Loucy (cell line): ENCODE data around the gene KLHL12.

Source experiments
- CTCF ChIP-seq: fragments of 200-600 bp; sonication (generic); conservative IDR thresholded peaks from 2 replicates; pipeline ENCODE4 v1.5.1; 2014; ENCODE audit warnings: mild to moderate bottlenecking, antibody characterized with exemption, low read length
- EZH2phosphoT487 ChIP-seq: fragments of 200-600 bp; IDR thresholded peaks from 2 replicates; pipeline ENCODE4 v1.6.1; 2018; ENCODE audit warnings: antibody characterized with exemption, mild to moderate bottlenecking, moderate library complexity, borderline replicate concordance

DNA sequence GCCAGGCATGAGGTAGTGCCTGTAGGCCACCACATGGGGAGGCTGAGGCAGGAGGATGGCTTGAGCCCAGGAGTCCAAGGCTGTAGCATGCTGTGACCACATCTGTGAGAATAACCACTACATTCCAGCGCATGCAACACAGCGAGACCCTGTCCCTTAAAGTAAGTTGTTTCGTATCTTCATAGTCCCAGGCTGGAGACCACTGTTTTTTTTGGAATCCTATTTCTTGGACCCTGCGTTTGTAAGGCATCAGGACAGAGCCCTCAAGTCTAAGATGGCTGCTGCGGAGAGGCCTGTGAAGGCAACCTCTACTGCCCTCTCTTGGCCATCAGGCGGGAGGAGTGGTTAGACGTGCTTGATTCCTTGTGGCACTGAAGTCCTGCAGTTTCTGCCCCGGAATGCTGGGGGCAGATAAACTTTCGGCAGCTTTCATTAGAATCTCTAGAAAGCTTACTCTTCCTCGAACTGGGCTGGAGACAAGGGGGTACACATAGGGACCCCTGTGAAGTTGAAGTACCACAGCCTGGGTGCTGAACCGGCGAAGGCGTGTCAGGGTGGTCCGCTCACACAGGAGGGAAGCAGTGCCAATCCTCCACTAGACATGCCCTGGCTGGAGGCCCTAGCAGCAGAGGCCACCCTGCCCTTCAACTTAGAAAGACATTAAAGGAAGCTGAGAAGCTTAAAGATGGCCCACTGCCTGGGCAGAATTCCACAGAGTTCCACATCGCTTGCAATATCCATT, 74.7 kb downstream of the KLHL12 start:
- TF ChIP-seq CTCF (peak; percentile 92), EZH2phosphoT487 (no peak)
